SK-N-SH (cell line): ENCODE results near the gene ZNF267.

ENCODE experiments used
- ELF1 ChIP-seq: IDR thresholded peaks from 2 replicates; pipeline ENCODE4 v1.4.0; 2012
- EP300 ChIP-seq, 2 experiments: IDR thresholded peaks; 2 replicates each; pipeline versions ENCODE4 v1.4.0 to v1.6.1; 2012; ENCODE audit warnings: borderline replicate concordance in 1 of 2, low read depth in 1 of 2, low read length in 1 of 2
- FOSL2 ChIP-seq: IDR thresholded peaks from 2 replicates; pipeline ENCODE4 v1.4.0; 2012; ENCODE audit warnings: low read depth, mild to moderate bottlenecking, moderate library complexity, borderline replicate concordance
- JUND ChIP-seq: IDR thresholded peaks from 2 replicates; pipeline ENCODE4 v1.4.0; 2012
- NRF1 ChIP-seq: IDR thresholded peaks from 2 replicates; pipeline ENCODE4 v1.6.1; 2012; ENCODE audit warnings: low read depth, mild to moderate bottlenecking, low read length
- RAD21 ChIP-seq: IDR thresholded peaks from 2 replicates; pipeline ENCODE4 v1.6.1; 2012; ENCODE audit warnings: mild to moderate bottlenecking, low read length
- RFX5 ChIP-seq: IDR thresholded peaks from 2 replicates; pipeline ENCODE4 v1.6.1; 2012; ENCODE audit warnings: mild to moderate bottlenecking, improper control_type of control experiment, low read length
- TAF1 ChIP-seq: IDR thresholded peaks from 2 replicates; pipeline ENCODE4 v1.6.1; 2012; ENCODE audit warnings: low read depth, mild to moderate bottlenecking, low read length, moderate library complexity, borderline replicate concordance
- YY1 ChIP-seq: IDR thresholded peaks from 2 replicates; pipeline ENCODE4 v1.4.0; 2012; ENCODE audit warnings: low read depth, mild to moderate bottlenecking
- TF ChIP-seq, protein P1 (sequence below): IDR thresholded peaks from 2 replicates; pipeline ENCODE4; 2012
- TF ChIP-seq, protein P2 (sequence below): fragments of 200-600 bp; sonication (generic); IDR thresholded peaks from 2 replicates; pipeline ENCODE4 v1.6.1; 2017; ENCODE audit warnings: antibody characterized with exemption, mild to moderate bottlenecking, moderate library complexity
- TF ChIP-seq, protein P3 (sequence below): fragments of 150-350 bp; IDR thresholded peaks from 2 replicates; pipeline ENCODE4 v1.6.1; 2017; ENCODE audit warnings: antibody characterized with exemption, low read length, low read depth, borderline replicate concordance
- TF ChIP-seq, protein P4 (sequence below): IDR thresholded peaks from 2 replicates; pipeline ENCODE4 v1.4.0; 2012; ENCODE audit warnings: low read depth, borderline replicate concordance
- TF ChIP-seq, protein P5 (sequence below): IDR thresholded peaks from 2 replicates; pipeline ENCODE4 v1.4.0; 2012; ENCODE audit warnings: low read depth, borderline replicate concordance

DNA sequence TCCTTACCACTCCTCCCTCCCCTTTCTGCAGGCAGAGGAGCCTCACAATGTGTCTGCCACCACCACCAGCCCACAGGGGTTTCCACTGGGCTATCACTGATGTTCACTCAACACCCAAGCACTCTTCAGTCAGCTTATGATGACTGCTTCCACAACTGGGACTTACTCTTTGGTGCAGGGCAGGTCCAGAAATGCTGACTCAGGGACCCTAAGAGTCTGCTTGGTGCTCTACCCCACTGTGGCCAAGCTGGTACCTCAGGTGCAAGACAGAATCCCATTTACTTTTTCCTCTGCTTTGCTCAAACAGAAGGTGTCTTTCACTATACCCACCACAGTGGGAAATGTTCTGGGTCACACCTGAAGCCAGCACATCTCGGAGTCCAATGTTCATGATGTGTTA is 40.1 kb downstream of the ZNF267 start:
- no peak for TF ChIP-seq RFX5
- TF ChIP-seq ELF1: no peak
- TF ChIP-seq, protein P1, sequence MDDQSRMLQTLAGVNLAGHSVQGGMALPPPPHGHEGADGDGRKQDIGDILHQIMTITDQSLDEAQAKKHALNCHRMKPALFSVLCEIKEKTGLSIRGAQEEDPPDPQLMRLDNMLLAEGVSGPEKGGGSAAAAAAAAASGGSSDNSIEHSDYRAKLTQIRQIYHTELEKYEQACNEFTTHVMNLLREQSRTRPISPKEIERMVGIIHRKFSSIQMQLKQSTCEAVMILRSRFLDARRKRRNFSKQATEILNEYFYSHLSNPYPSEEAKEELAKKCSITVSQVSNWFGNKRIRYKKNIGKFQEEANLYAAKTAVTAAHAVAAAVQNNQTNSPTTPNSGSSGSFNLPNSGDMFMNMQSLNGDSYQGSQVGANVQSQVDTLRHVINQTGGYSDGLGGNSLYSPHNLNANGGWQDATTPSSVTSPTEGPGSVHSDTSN: no peak
- no peak for TF ChIP-seq JUND
- TF ChIP-seq, protein P2, sequence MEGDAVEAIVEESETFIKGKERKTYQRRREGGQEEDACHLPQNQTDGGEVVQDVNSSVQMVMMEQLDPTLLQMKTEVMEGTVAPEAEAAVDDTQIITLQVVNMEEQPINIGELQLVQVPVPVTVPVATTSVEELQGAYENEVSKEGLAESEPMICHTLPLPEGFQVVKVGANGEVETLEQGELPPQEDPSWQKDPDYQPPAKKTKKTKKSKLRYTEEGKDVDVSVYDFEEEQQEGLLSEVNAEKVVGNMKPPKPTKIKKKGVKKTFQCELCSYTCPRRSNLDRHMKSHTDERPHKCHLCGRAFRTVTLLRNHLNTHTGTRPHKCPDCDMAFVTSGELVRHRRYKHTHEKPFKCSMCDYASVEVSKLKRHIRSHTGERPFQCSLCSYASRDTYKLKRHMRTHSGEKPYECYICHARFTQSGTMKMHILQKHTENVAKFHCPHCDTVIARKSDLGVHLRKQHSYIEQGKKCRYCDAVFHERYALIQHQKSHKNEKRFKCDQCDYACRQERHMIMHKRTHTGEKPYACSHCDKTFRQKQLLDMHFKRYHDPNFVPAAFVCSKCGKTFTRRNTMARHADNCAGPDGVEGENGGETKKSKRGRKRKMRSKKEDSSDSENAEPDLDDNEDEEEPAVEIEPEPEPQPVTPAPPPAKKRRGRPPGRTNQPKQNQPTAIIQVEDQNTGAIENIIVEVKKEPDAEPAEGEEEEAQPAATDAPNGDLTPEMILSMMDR: no peak
- TF ChIP-seq NRF1: no peak
- TF ChIP-seq, protein P3, sequence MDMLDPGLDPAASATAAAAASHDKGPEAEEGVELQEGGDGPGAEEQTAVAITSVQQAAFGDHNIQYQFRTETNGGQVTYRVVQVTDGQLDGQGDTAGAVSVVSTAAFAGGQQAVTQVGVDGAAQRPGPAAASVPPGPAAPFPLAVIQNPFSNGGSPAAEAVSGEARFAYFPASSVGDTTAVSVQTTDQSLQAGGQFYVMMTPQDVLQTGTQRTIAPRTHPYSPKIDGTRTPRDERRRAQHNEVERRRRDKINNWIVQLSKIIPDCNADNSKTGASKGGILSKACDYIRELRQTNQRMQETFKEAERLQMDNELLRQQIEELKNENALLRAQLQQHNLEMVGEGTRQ: no peak
- no peak for TF ChIP-seq EP300 (IDR thresholded peaks at IDR 0.05; ENCODE audit: borderline replicate concordance in 1 of 2, low read depth in 1 of 2, low read length in 1 of 2)
- no peak for TF ChIP-seq RAD21
- TF ChIP-seq FOSL2: no peak
- no peak for TF ChIP-seq YY1
- no peak for TF ChIP-seq TAF1
- TF ChIP-seq, protein P4, sequence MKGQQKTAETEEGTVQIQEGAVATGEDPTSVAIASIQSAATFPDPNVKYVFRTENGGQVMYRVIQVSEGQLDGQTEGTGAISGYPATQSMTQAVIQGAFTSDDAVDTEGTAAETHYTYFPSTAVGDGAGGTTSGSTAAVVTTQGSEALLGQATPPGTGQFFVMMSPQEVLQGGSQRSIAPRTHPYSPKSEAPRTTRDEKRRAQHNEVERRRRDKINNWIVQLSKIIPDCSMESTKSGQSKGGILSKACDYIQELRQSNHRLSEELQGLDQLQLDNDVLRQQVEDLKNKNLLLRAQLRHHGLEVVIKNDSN: no peak
- TF ChIP-seq, protein P5, sequence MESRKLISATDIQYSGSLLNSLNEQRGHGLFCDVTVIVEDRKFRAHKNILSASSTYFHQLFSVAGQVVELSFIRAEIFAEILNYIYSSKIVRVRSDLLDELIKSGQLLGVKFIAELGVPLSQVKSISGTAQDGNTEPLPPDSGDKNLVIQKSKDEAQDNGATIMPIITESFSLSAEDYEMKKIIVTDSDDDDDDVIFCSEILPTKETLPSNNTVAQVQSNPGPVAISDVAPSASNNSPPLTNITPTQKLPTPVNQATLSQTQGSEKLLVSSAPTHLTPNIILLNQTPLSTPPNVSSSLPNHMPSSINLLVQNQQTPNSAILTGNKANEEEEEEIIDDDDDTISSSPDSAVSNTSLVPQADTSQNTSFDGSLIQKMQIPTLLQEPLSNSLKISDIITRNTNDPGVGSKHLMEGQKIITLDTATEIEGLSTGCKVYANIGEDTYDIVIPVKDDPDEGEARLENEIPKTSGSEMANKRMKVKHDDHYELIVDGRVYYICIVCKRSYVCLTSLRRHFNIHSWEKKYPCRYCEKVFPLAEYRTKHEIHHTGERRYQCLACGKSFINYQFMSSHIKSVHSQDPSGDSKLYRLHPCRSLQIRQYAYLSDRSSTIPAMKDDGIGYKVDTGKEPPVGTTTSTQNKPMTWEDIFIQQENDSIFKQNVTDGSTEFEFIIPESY: no peak
